ENCODE data around the gene CYP4F22. TPM values are rescaled to one million over a fixed set of nuclear protein-coding genes. Genes with fewer than 3 reads are reported as not detected.
"Not testable (repeated sequence)": the region's sequence is repeated elsewhere in the genome, so short reads cannot be mapped to it uniquely, and the experiment has no call there.

The CYP4F22 gene
- polyA plus RNA-seq, 3 donors: 0.08 to 1.1 (median 0.33) TPM

GRCh38 chr19:15471639-15472101, 36.7 kb upstream of the CYP4F22 start:
- peaks cover 3 to 9% of the 10 kb centered on the region in 2 donors for H3K36me3 Mint-ChIP-seq
- H3K9me3 Mint-ChIP-seq: peaks cover 2 to 13% (median 9%) of the 10 kb centered on the region in 7 donors
- intact Hi-C loops (cut with micrococcal nuclease): loop anchor here in 1 of 2 donors (10.0 kb wide), 1 partner anchor 83 kb away; no protein-coding TSS in a partner anchor
- no peak for DNase-seq
- H3K9me3 ChIP-seq (replicated peaks in 1 of 2; ENCODE audit: control insufficient read depth in 1 of 2, insufficient read depth in 1 of 2, low read length in 2 of 2): peaks cover 0 to 6% of the 10 kb centered on the region in 2 donors
- peaks cover 4 to 12% of the 10 kb centered on the region in 2 donors for H3K27me3 ChIP-seq (ENCODE audit: control insufficient read depth in 2 of 2, insufficient read depth in 2 of 2, low read length in 2 of 2)
- H3K79me2 ChIP-seq (ENCODE audit: insufficient read depth, low read length): no peaks in the 10 kb centered on the region
- WGBS (ENCODE audit: insufficient coverage): 60% methylated on average over 29 of the region's 31 CpGs
- no peak overlapping the region for H3K4me2 ChIP-seq (replicated peaks; ENCODE audit: extremely low read depth, low read length, poor library complexity, severe bottlenecking)
- no peak overlapping the region for H3K4me3 ChIP-seq (replicated peaks in 1 of 3; ENCODE audit: low read depth in 2 of 3, low read length in 3 of 3)
- H3K4me3 Mint-ChIP-seq: peak overlapping the region in 1 of 2 donors; percentile 57
- no peak for TF ChIP-seq CTCF (IDR thresholded peaks at IDR 0.05)
- H3K27ac Mint-ChIP-seq: no peak overlapping the region
- no peaks in the 10 kb centered on the region for H4K20me1 ChIP-seq (ENCODE audit: insufficient read depth, low read length)
- no peak overlapping the region for H3K9ac ChIP-seq (ENCODE audit: insufficient read depth, low read length, poor library complexity, severe bottlenecking)
- peaks cover 34% of the 10 kb centered on the region for H3K4me1 Mint-ChIP-seq
- no peak overlapping the region for H3K27ac ChIP-seq (ENCODE audit: low read depth in 1 of 2, low read length in 2 of 2)
- H2AFZ ChIP-seq (ENCODE audit: insufficient read depth, low read depth, low read length, poor library complexity, severe bottlenecking): no peak overlapping the region
- H3K4me1 ChIP-seq (ENCODE audit: control insufficient read depth in 1 of 2, insufficient read depth in 2 of 2, low read length in 2 of 2): peaks cover 28 to 33% of the 10 kb centered on the region in 2 donors
- no peaks in the 10 kb centered on the region for H3K36me3 ChIP-seq (replicated peaks in 1 of 2; ENCODE audit: control insufficient read depth in 1 of 2, insufficient read depth in 2 of 2, low read length in 2 of 2)
- peaks cover 25 to 39% (median 30%) of the 10 kb centered on the region in 3 donors for H3K27me3 Mint-ChIP-seq (ENCODE audit: low read depth in 3 of 3)

GRCh38 chr19:15473821-15474220, 34.5 kb upstream of the CYP4F22 start:
- not testable (repeated sequence) for H3K9me3 ChIP-seq (replicated peaks in 1 of 2; ENCODE audit: control insufficient read depth in 1 of 2, insufficient read depth in 1 of 2, low read length in 2 of 2); H3K27me3 ChIP-seq (ENCODE audit: control insufficient read depth in 2 of 2, insufficient read depth in 2 of 2, low read length in 2 of 2); DNase-seq; H2AFZ ChIP-seq (ENCODE audit: insufficient read depth, low read depth, low read length, poor library complexity, severe bottlenecking); H3K4me2 ChIP-seq (replicated peaks; ENCODE audit: extremely low read depth, low read length, poor library complexity, severe bottlenecking); H3K4me3 ChIP-seq (replicated peaks in 1 of 3; ENCODE audit: low read depth in 2 of 3, low read length in 3 of 3); H3K9ac ChIP-seq (ENCODE audit: insufficient read depth, low read length, poor library complexity, severe bottlenecking); H4K20me1 ChIP-seq (ENCODE audit: insufficient read depth, low read length); H3K36me3 Mint-ChIP-seq; H3K27ac Mint-ChIP-seq; H3K79me2 ChIP-seq (ENCODE audit: insufficient read depth, low read length); H3K27ac ChIP-seq (ENCODE audit: low read depth in 1 of 2, low read length in 2 of 2); H3K36me3 ChIP-seq (replicated peaks in 1 of 2; ENCODE audit: control insufficient read depth in 1 of 2, insufficient read depth in 2 of 2, low read length in 2 of 2); H3K4me3 Mint-ChIP-seq
- WGBS (ENCODE audit: insufficient coverage): no CpG with 5 or more reads among the region's 4 CpGs
- H3K9me3 Mint-ChIP-seq: peaks cover 0 to 15% (median 6%) of the 10 kb centered on the region in 7 donors
- peaks cover 14% of the 10 kb centered on the region for H3K4me1 Mint-ChIP-seq
- H3K4me1 ChIP-seq (ENCODE audit: control insufficient read depth in 1 of 2, insufficient read depth in 2 of 2, low read length in 2 of 2): peaks cover 13 to 15% of the 10 kb centered on the region in 2 donors
- intact Hi-C loops (cut with micrococcal nuclease): loop anchor here in 1 of 2 donors (10.0 kb wide), 1 partner anchor 81 kb away; no protein-coding TSS in a partner anchor
- peaks cover 18 to 26% (median 24%) of the 10 kb centered on the region in 3 donors for H3K27me3 Mint-ChIP-seq (ENCODE audit: low read depth in 3 of 3)

Data from CD14-positive monocyte (primary cell).